ENCODE measurements around the gene RNF114.
"Not testable (repeated sequence)": the region's sequence is repeated elsewhere in the genome, so short reads cannot be mapped to it uniquely, and the experiment has no call there.

The RNF114 gene

GRCh38 chr20:49936153-49937026 lies at the start of gene RNF114:
Gene RNF114, plus strand, starts transcription at chr20:49936397. Its CDS starts 16 bp downstream, at chr20:49936413.
- peak; percentile 94 for DNase-seq

- DNase-seq, result no peak
Observed at GRCh38 chr20:49886571-49887213, 49.5 kb upstream of the RNF114 start.

- no peak for DNase-seq
Observed at GRCh38 chr20:49887251-49888211, 48.7 kb upstream of the RNF114 start.

GRCh38 chr20:49888212-49889000 lies 47.8 kb upstream of the RNF114 start:
- DNase-seq, result peak; percentile 23

- DNase-seq, result no peak
Observed at GRCh38 chr20:49889001-49889934, 46.9 kb upstream of the RNF114 start.

GRCh38 chr20:49889935-49890333 lies 46.3 kb upstream of the RNF114 start:
- no peak for DNase-seq

- DNase-seq, result no peak
Observed at GRCh38 chr20:49890471-49891361, 45.5 kb upstream of the RNF114 start.

- DNase-seq, result no peak
Observed at GRCh38 chr20:49891476-49892110, 44.6 kb upstream of the RNF114 start.

- no peak for DNase-seq
Observed at GRCh38 chr20:49892260-49892659, 43.9 kb upstream of the RNF114 start.

- no peak for DNase-seq
Observed at GRCh38 chr20:49892817-49893216, 43.4 kb upstream of the RNF114 start.

GRCh38 chr20:49893242-49894072 lies 42.7 kb upstream of the RNF114 start:
- no peak for DNase-seq

GRCh38 chr20:49894073-49894470 lies 42.1 kb upstream of the RNF114 start:
- no peak for DNase-seq

GRCh38 chr20:49895474-49896093 lies 40.6 kb upstream of the RNF114 start:
- DNase-seq, result not testable (repeated sequence)

- DNase-seq, result no peak
Observed at GRCh38 chr20:49896204-49896603, 40.0 kb upstream of the RNF114 start.

- DNase-seq, result no peak
Observed at GRCh38 chr20:49899541-49900383, 36.4 kb upstream of the RNF114 start.

- no peak for DNase-seq
Observed at GRCh38 chr20:49901588-49901987, 34.6 kb upstream of the RNF114 start.

Measured in NCI-H146 (cell line).